ENCODE results near the gene GCA.
A peak's percentile ranks its signal among the peaks of the same experiment; 100 is the strongest.

Gene GCA

DNA sequence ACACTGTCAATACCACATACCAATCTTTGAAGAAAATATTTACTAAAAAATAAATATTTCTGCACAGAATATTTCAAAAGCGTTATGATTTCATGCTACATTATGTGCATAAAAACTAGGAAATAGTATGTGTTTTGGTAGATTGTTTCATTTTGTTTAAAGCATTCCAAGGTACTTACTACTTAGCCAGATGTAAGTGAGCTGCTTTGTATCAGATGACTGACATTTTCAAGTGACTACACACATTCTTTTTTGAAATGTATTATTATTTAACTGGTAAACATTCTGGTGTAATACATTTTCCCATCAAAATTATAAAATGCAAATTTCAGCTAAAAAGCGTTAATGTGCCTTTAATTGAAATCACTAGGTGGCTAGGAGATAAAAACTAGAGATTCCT, 21.5 kb downstream of the GCA start:
- peaks cover 0 to 22% (median 16%) of the 10 kb centered on the region in 5 donors for H3K4me1 ChIP-seq (ENCODE audit: control insufficient read depth in 5 of 5, insufficient read depth in 5 of 5, low read length in 5 of 5)
- peaks cover 0 to 5% (median 2%) of the 10 kb centered on the region in 5 donors for H3K36me3 ChIP-seq (ENCODE audit: control insufficient read depth in 5 of 5, insufficient read depth in 5 of 5, low read length in 5 of 5)
- no peak overlapping the region for H3K27ac ChIP-seq (ENCODE audit: low read depth, low read length)

DNA sequence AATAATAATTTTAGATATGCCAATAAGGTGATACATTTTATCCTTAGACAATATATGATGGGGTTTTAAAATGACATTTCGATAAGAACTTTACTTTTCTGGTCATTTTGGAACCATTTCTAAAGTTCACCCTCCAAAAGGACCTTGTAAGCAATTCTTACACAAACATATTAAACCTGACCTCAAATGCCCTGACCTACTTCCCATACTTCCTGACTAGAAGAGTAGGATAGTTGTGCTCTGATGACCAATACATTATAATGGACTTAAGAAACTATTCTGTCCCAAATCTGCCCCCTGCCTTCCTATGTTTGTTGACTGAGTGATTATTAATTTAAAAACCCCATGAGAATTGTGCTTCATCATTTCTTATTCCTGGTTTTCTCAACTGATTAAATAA, 24.6 kb downstream of the GCA start:
- H3K27me3 ChIP-seq (ENCODE audit: control insufficient read depth in 5 of 5, insufficient read depth in 4 of 5, low read length in 5 of 5): no peaks in the 10 kb centered on the region
- no peak overlapping the region for H3K4me3 ChIP-seq (ENCODE audit: low read depth in 1 of 5, low read length in 5 of 5)
- no peaks in the 10 kb centered on the region for H3K9me3 ChIP-seq (ENCODE audit: control insufficient read depth in 5 of 5, low read length in 5 of 5)
- peaks cover 0 to 5% (median 0%) of the 10 kb centered on the region in 5 donors for H3K36me3 ChIP-seq (ENCODE audit: control insufficient read depth in 5 of 5, insufficient read depth in 5 of 5, low read length in 5 of 5)
- no peak overlapping the region for H3K9ac ChIP-seq (ENCODE audit: low read length in 5 of 5)
- H3K27ac ChIP-seq (ENCODE audit: low read depth, low read length): no peak overlapping the region
- peaks cover 0 to 30% (median 25%) of the 10 kb centered on the region in 5 donors for H3K4me1 ChIP-seq (ENCODE audit: control insufficient read depth in 5 of 5, insufficient read depth in 5 of 5, low read length in 5 of 5)

More for the DNA sequence above, 21.5 kb downstream of the GCA start:
- H3K9me3 ChIP-seq (ENCODE audit: control insufficient read depth in 5 of 5, low read length in 5 of 5): no peaks in the 10 kb centered on the region
- H3K4me3 ChIP-seq (ENCODE audit: low read depth in 1 of 5, low read length in 5 of 5): no peak overlapping the region
- no peak overlapping the region for H3K9ac ChIP-seq (ENCODE audit: low read length in 5 of 5)
- no peaks in the 10 kb centered on the region for H3K27me3 ChIP-seq (ENCODE audit: control insufficient read depth in 5 of 5, insufficient read depth in 4 of 5, low read length in 5 of 5)

DNA sequence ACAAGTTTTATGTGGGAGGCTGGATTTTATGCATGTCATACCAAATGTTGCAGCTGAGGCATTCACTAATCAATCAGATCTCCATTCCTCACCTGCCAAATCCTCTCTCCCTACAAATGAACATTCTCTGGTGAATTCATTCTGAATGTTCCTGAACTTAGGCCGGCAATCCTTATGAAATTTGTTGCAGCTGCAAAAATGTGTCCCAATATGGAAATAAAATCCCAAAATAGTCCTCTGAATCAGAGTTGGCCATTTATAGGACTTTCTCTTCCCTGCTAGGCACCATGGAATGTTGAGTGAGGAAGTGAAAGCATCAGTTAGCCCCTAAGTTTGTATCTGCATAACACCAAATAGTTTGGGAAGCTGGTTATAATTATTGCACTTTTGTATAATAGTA, 25.6 kb downstream of the GCA start:
- Histone ChIP-seq H3K36me3 (ENCODE audit: control insufficient read depth in 5 of 5, insufficient read depth in 5 of 5, low read length in 5 of 5) (no peaks in the 10 kb centered on the region), H3K9ac (ENCODE audit: low read length in 5 of 5) (peak overlapping the region in 1 of 5 donors; percentile 6), H3K27ac (ENCODE audit: low read depth, low read length) (no peak overlapping the region), H3K9me3 (ENCODE audit: control insufficient read depth in 5 of 5, low read length in 5 of 5) (no peaks in the 10 kb centered on the region), H3K4me1 (ENCODE audit: control insufficient read depth in 5 of 5, insufficient read depth in 5 of 5, low read length in 5 of 5) (peaks cover 0 to 30% (median 25%) of the 10 kb centered on the region in 5 donors), H3K4me3 (ENCODE audit: low read depth in 1 of 5, low read length in 5 of 5) (no peak overlapping the region), H3K27me3 (ENCODE audit: control insufficient read depth in 5 of 5, insufficient read depth in 4 of 5, low read length in 5 of 5) (no peaks in the 10 kb centered on the region)

DNA sequence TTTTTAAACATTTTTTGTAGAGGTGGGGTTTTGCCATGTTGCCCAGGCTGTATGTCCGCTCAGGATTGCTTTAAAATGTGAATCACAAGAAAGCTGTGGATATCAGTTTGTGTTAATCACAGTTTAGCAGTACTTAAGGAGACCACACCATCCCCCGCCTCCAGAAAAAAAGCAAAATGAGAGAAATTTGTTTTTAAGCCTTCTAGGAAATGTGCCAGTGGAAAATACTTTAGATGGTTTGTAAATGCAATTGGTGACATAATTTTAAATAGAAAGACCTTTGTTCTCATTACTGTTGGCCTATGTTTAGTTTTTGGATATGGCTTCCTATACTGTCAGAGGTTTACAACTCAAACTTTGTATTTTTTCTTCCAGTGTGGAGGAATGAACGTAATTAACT, 27.0 kb downstream of the GCA start:
- H3K4me1 ChIP-seq (ENCODE audit: control insufficient read depth in 5 of 5, insufficient read depth in 5 of 5, low read length in 5 of 5): peaks cover 0 to 30% (median 25%) of the 10 kb centered on the region in 5 donors
- H3K27ac ChIP-seq (ENCODE audit: low read depth, low read length): no peak overlapping the region
- H3K9me3 ChIP-seq (ENCODE audit: control insufficient read depth in 5 of 5, low read length in 5 of 5): no peaks in the 10 kb centered on the region
- H3K9ac ChIP-seq (ENCODE audit: low read length in 5 of 5): no peak overlapping the region
- H3K27me3 ChIP-seq (ENCODE audit: control insufficient read depth in 5 of 5, insufficient read depth in 4 of 5, low read length in 5 of 5): no peaks in the 10 kb centered on the region
- H3K4me3 ChIP-seq (ENCODE audit: low read depth in 1 of 5, low read length in 5 of 5): no peak overlapping the region
- H3K36me3 ChIP-seq (ENCODE audit: control insufficient read depth in 5 of 5, insufficient read depth in 5 of 5, low read length in 5 of 5): no peaks in the 10 kb centered on the region

DNA sequence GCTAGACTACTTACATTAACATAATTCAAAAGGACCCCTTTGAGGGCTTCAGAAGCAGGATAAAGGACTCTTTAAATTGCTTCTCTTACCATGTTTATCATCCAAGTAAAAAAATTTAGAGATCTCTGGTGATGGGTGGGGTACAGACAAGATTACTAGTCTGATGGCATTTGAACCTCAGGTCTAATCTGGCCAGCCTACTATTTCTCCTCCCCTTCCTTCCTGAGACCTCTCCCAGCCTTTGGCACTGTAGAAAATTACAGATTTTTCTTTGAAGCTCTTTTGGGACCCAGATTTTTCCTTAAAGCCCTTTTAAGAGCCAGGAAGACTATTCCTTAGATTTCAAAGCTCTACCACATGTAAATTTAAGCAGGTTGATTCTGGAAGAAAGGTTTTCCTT, 28.9 kb downstream of the GCA start:
- H3K27me3 ChIP-seq (ENCODE audit: control insufficient read depth in 5 of 5, insufficient read depth in 4 of 5, low read length in 5 of 5): no peaks in the 10 kb centered on the region
- no peak overlapping the region for H3K9ac ChIP-seq (ENCODE audit: low read length in 5 of 5)
- H3K9me3 ChIP-seq (ENCODE audit: control insufficient read depth in 5 of 5, low read length in 5 of 5): no peaks in the 10 kb centered on the region
- H3K4me3 ChIP-seq (ENCODE audit: low read depth in 1 of 5, low read length in 5 of 5): no peak overlapping the region
- H3K27ac ChIP-seq (ENCODE audit: low read depth, low read length): no peak overlapping the region
- peaks cover 0 to 30% (median 25%) of the 10 kb centered on the region in 5 donors for H3K4me1 ChIP-seq (ENCODE audit: control insufficient read depth in 5 of 5, insufficient read depth in 5 of 5, low read length in 5 of 5)
- no peaks in the 10 kb centered on the region for H3K36me3 ChIP-seq (ENCODE audit: control insufficient read depth in 5 of 5, insufficient read depth in 5 of 5, low read length in 5 of 5)

DNA sequence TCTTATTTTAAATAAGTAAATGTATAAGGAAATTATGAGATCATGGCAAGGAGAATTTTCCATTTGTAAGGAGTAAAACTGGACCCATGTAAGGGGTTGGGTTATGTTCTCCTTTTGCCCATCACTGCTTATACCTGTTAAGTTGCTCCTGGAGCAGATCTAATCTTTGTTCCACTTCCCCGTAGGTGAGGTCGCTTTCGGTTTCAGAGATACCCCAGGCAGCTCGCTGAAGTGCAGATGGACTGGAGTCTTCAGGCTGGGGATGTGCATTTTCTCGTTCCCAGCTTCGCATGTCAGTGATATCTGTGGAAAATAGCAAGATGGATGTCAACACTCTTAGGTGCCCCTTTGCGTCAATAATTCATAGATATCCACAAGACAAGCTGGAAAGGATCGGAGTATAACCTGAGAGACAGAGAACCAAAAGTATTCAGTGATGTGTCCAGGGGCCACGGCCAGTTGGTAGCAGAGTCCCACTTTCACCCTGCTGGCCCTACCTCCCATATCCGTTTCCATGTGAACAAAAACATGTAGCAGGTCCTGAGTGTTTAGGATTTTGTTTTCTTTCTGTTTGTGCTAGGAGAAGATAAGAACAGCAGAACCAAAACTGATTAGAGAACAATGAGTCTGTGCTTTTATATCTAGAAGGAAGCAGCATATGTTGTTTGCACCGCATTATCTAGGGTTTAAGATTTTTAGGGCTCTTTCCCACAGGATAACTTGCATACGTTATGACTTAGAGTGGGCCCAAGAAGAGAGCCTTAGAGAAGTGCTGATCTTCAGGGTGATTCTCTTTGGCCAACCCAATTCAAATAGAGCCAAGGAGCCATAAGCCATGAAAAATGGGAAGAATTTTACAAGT, 36.0 kb downstream of the GCA start:
- Histone ChIP-seq H3K9me3 (ENCODE audit: control insufficient read depth in 5 of 5, low read length in 5 of 5) (no peaks in the 10 kb centered on the region), H3K27me3 (ENCODE audit: control insufficient read depth in 5 of 5, insufficient read depth in 4 of 5, low read length in 5 of 5) (no peaks in the 10 kb centered on the region), H3K27ac (ENCODE audit: low read depth, low read length) (no peak overlapping the region), H3K4me3 (ENCODE audit: low read depth in 1 of 5, low read length in 5 of 5) (no peak overlapping the region), H3K36me3 (ENCODE audit: control insufficient read depth in 5 of 5, insufficient read depth in 5 of 5, low read length in 5 of 5) (no peaks in the 10 kb centered on the region), H3K9ac (ENCODE audit: low read length in 5 of 5) (no peak overlapping the region), H3K4me1 (ENCODE audit: control insufficient read depth in 5 of 5, insufficient read depth in 5 of 5, low read length in 5 of 5) (no peaks in the 10 kb centered on the region)

DNA sequence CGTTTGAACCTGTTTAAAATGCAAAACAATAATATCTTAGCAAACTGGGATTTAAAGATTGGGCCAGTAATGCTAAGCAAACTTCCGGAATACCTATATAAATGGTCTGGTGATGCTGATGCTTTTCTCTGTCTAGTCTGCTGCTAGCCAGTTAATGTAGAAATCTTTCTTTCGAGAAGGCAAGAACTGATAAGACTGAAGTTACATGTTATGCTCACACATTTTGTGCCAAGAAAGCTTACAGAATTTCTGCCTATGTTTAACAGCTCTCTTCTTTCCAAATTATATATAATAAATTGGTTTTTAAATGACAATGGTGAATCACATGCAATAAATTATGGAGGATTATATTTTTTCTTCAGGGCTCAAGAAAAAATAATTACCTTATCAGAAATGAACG, 37.9 kb downstream of the GCA start:
- no peak overlapping the region for H3K4me3 ChIP-seq (ENCODE audit: low read depth in 1 of 5, low read length in 5 of 5)
- no peak overlapping the region for H3K27ac ChIP-seq (ENCODE audit: low read depth, low read length)
- H3K27me3 ChIP-seq (ENCODE audit: control insufficient read depth in 5 of 5, insufficient read depth in 4 of 5, low read length in 5 of 5): no peaks in the 10 kb centered on the region
- no peaks in the 10 kb centered on the region for H3K36me3 ChIP-seq (ENCODE audit: control insufficient read depth in 5 of 5, insufficient read depth in 5 of 5, low read length in 5 of 5)
- H3K4me1 ChIP-seq (ENCODE audit: control insufficient read depth in 5 of 5, insufficient read depth in 5 of 5, low read length in 5 of 5): no peaks in the 10 kb centered on the region
- H3K9me3 ChIP-seq (ENCODE audit: control insufficient read depth in 5 of 5, low read length in 5 of 5): no peaks in the 10 kb centered on the region
- H3K9ac ChIP-seq (ENCODE audit: low read length in 5 of 5): no peak overlapping the region

DNA sequence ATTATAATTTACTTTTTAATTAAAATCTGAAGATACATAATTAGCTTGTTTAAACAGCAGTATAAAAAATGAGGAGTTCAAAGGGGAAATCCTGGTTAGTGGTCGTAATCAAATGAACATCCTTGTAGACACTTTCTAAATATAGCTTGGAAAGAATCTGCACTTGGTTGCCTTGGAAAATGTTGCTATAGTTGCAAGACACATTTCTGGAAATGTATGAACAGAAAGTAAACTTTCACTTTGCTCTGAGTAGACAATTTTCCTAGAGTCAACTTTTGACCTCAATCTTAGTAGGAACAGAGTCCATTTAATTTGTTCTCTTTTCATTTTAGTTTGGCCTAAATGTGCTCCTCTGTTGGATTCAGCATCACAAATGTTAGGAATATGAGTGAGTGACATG, 38.3 kb downstream of the GCA start:
- Histone ChIP-seq H3K4me3 (ENCODE audit: low read depth in 1 of 5, low read length in 5 of 5) (no peak overlapping the region), H3K27me3 (ENCODE audit: control insufficient read depth in 5 of 5, insufficient read depth in 4 of 5, low read length in 5 of 5) (no peaks in the 10 kb centered on the region), H3K27ac (ENCODE audit: low read depth, low read length) (no peak overlapping the region), H3K9ac (ENCODE audit: low read length in 5 of 5) (no peak overlapping the region), H3K4me1 (ENCODE audit: control insufficient read depth in 5 of 5, insufficient read depth in 5 of 5, low read length in 5 of 5) (no peaks in the 10 kb centered on the region), H3K36me3 (ENCODE audit: control insufficient read depth in 5 of 5, insufficient read depth in 5 of 5, low read length in 5 of 5) (no peaks in the 10 kb centered on the region), H3K9me3 (ENCODE audit: control insufficient read depth in 5 of 5, low read length in 5 of 5) (no peaks in the 10 kb centered on the region)

DNA sequence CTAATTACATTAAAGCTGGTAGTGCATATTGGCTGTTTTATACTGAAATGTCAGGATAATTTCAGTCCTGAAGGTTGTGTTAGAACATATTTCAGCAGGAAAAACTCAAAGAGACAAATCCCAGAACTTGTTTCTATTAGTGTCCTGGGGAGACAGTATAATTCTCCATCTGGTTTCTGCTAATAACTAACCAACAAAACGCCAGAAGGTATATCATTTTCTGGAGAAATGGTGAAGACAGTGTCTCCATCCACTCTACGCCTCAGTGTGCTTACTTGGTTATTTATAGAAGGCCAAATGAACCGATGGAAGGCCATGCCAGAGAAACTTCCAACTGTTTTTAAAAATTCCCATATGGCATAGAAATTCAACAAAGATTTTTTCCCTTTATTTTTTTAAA, 41.6 kb downstream of the GCA start:
- Histone ChIP-seq H3K4me3 (ENCODE audit: low read depth in 1 of 5, low read length in 5 of 5) (no peak overlapping the region), H3K9me3 (ENCODE audit: control insufficient read depth in 5 of 5, low read length in 5 of 5) (no peaks in the 10 kb centered on the region), H3K27ac (ENCODE audit: low read depth, low read length) (no peak overlapping the region), H3K36me3 (ENCODE audit: control insufficient read depth in 5 of 5, insufficient read depth in 5 of 5, low read length in 5 of 5) (no peaks in the 10 kb centered on the region), H3K4me1 (ENCODE audit: control insufficient read depth in 5 of 5, insufficient read depth in 5 of 5, low read length in 5 of 5) (no peaks in the 10 kb centered on the region), H3K27me3 (ENCODE audit: control insufficient read depth in 5 of 5, insufficient read depth in 4 of 5, low read length in 5 of 5) (no peaks in the 10 kb centered on the region), H3K9ac (ENCODE audit: low read length in 5 of 5) (no peak overlapping the region)

DNA sequence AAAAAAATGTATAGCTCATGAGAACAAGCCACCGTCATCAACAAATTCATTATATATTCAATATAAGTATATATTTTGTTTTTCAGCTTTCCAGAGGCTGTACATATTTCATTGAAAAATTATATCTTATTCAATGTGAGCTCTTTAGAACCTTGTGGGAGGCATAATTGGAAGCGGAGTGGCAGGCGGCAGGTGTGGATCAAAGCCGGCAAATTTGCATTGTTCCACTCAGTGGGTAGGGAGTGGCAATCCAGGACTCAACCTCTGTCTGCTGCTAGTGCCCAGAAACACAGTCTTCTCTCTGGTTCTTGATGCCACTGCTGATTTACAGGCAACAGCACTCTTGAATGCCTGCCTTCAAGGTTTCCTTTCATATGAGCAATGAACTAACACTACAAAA, 46.9 kb downstream of the GCA start:
- Histone ChIP-seq H3K4me1 (ENCODE audit: control insufficient read depth in 5 of 5, insufficient read depth in 5 of 5, low read length in 5 of 5) (no peaks in the 10 kb centered on the region), H3K9ac (ENCODE audit: low read length in 5 of 5) (no peak overlapping the region), H3K9me3 (ENCODE audit: control insufficient read depth in 5 of 5, low read length in 5 of 5) (peaks cover 0 to 2% (median 0%) of the 10 kb centered on the region in 5 donors), H3K4me3 (ENCODE audit: low read depth in 1 of 5, low read length in 5 of 5) (no peak overlapping the region), H3K27me3 (ENCODE audit: control insufficient read depth in 5 of 5, insufficient read depth in 4 of 5, low read length in 5 of 5) (no peaks in the 10 kb centered on the region), H3K36me3 (ENCODE audit: control insufficient read depth in 5 of 5, insufficient read depth in 5 of 5, low read length in 5 of 5) (no peaks in the 10 kb centered on the region), H3K27ac (ENCODE audit: low read depth, low read length) (no peak overlapping the region)
